ENCODE results near the gene HAAO.

- TF ChIP-seq CTCF (IDR thresholded peaks at IDR 0.05) (no peak), POLR2A (IDR thresholded peaks at IDR 0.05) (no peak)
Observed at GRCh38 chr2:42791606-42792005, 777 bp downstream of the HAAO start.
